GM18507 (cell line): ENCODE measurements around the gene U2AF2.

ENCODE experiments used
- DNase-seq: peaks from one replicate; pipeline ENCODE4 v3.0.0; 2011; ENCODE audit warnings: low read depth; ENCODE audit not compliant: insufficient read length; ENCODE audit errors: extremely low spot score
- FAIRE-seq: peaks from 2 replicates; lab custom pipeline; 2011; peaks lifted over from hg19 to GRCh38; lab: Jason Lieb, UNC

U2AF2 gene

DNA sequence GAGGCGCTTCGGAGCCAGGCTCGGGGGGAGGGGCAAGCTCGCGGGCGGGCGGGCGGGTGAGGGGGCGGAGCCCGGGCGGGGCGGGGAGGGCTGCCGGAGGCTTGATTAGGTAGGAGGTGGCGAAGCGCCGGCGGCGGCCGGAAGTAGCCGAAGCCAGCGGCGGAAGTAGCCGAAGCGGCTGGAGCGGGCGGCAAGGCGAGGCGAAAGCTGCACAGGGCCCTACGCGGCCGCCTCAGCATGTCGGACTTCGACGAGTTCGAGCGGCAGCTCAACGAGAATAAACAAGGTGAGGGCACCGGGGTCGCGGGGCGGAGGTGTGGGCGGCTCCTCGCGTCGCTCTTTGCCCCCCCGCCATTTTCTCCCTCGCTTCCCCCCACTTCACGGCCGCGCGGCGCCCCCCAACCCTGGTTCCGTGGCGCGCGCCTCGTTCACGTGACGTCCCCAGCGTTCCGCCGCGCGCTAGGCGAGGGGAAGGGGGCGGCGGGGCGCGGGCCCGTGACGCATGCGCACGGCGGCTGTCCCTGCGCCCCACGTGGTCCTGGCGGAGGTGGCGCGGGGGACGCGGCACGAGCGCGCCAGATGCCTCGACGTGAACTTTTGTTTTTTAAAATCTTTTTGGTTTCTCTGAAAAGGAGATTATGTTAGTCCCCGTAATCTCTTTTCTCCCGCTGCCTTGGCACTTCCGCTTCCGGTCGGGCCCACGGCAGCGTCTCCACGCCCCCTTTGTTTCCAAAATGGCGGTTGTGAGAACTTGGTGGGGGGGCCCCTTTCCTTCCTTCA, at the start of gene U2AF2:
U2AF2 (plus strand) TSS at position 168 of the 780 bp plus-strand sequence; CDS start at position 238, 70 bp downstream.
- FAIRE-seq (peak; percentile 69), DNase-seq (peak; percentile 79)

DNA sequence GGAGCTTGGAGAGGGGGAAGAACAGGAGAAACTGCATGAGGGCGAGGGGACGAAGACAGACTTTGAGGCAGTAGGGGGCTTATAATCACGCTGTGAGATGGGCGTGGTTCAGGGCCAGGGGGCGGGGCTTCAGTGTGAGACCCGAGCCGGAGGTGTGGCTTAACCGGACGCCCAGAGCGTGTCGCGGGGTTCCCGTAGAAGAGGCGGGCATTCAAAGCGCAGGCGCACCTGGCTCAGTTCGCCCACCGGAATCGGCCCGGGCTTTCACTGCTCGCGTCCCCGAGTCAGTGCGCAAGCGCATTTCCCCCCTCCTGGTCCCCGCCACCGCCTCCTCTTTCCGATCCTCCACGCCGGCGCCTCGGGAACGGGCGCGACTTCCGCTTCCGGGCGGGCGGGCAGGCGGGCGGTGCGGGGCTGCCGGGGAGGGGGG, 49.6 kb upstream of the U2AF2 start:
- peak; percentile 97 for FAIRE-seq
- DNase-seq: peak; percentile 80

DNA sequence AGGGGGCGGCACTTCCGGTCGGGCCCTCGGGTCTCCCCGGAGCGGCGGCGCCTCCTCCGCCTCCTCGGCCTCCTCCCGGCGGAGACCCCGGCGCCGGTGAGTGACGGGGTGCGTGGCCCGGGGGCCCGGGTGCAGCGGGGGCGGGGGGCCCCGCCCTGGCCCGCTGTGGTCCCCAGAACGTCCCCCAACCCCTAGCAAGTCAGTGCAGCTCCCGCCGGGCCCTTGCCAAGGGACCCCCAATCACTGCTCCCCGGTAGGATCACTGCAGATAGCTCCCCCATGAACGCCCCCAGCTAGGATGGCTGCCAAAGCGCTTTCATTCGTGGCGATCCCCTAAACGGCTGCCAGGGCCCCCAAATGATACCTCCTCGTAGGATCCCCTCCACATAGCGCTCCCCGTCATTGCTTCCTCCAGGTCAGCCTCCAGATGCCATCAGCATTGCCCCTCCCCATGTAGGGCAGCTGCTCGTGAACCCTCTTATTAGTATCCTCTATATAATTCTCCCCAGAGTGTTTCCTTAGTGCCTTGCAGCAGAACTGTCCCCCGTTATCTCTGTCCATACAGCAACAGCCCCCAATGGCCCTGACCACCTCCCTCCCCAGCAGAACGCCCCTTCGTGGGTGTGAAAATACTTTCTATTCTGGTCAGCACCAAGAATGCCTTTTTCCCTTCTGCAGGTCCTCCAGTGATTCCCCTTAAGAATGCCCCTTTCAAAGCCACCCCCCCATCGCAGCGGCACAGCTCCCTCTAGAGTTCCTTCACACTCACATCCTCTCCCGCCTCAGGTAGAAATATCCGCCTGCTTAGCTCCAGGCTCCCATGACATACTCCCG, 49.0 kb upstream of the U2AF2 start, which contains the start of gene ZNF865:
ZNF865 (plus strand) TSS at position 11 of the 834 bp plus-strand sequence. CDS start 7,972 bp downstream, outside the sequence.
- peak; percentile 50 for DNase-seq
- FAIRE-seq: peak; percentile 87

DNA sequence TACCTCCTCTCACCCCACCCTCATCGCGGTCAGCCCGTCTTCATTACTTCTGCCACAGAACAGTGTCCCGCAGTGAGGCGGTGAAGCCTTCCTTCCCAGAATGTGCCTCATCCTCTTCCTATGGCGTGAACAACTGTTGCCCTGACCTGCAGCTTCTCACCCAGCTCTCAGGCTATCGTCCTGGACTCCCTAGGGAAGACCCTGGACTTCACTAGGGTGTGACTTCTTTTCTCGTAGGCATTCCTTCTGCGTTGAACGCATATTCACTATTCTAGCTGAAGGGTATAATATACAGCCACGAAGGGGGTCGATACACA, 48.4 kb upstream of the U2AF2 start:
- no peak for DNase-seq
- no peak for FAIRE-seq

DNA sequence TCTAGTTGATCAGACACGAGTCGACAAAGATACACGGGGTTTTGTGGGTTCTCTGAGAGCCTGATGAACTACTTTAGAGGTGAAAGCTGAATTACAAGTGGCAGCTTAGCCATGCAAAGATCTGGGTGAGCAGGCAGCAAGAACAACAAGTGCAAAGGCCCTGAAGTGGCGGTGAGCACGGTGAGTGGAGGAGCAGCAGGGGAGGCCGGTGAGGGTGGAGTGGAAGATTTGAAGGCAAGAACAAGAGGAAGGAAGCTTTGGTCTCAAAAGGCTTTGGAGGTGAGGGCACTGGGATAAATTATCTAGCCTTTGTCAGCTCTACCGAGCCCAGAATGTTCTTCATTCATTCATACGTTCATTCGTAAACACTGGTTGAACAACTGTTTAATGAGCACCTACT, 48.0 kb upstream of the U2AF2 start:
- DNase-seq (no peak), FAIRE-seq (no peak)

DNA sequence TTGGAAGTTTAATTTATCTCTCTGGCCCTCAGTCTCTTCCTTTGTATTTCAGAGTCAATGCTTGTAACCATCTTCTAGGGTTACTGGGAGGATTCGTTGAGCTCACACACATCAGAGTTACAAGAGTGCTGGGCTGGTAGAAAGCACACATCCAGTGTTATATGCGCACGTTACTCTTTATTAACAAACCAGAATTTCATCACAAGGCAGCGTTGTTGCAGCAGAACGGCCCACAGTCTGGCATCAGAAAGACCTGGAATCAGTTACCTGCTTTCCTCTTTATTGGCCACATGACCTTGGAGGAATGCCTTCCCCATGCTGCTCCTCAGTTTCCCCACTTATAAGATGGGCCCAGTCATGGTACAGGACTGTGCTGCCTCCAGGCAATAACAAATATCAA, 45.5 kb upstream of the U2AF2 start:
- no peak for FAIRE-seq
- no peak for DNase-seq

DNA sequence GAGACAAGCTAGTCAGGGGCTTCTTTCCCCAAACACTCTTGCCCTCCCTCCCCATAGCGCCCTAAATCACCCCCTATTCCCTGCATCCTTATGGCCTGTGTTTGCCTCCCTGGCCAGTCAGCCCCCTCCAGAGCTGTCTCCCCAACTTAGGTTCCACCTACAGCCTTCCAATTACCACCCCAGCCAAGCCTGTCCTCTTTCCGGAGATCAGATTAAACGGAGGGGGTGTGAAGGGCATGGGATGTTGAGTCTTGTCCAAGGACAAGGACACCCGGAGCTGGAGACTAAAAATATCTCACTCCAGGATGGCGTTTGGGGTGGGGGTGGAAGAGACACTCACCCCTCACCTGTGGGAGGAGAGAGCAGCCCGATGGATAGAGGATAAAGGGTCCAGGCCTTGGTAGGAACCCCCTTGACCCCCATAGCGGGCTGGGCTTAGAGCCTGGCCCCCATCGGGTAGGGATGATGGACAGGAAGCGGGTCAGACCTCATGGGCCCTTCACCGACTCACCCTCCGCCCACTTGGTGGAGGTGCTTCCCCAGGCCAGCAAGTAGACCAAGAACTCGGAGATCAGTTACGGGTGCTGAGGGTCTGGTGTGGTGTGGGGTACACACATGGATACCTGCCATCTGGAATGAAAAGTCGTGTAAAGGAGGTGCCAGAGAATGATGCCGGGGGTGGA, 43.4 kb upstream of the U2AF2 start:
- no peak for FAIRE-seq
- DNase-seq: no peak

DNA sequence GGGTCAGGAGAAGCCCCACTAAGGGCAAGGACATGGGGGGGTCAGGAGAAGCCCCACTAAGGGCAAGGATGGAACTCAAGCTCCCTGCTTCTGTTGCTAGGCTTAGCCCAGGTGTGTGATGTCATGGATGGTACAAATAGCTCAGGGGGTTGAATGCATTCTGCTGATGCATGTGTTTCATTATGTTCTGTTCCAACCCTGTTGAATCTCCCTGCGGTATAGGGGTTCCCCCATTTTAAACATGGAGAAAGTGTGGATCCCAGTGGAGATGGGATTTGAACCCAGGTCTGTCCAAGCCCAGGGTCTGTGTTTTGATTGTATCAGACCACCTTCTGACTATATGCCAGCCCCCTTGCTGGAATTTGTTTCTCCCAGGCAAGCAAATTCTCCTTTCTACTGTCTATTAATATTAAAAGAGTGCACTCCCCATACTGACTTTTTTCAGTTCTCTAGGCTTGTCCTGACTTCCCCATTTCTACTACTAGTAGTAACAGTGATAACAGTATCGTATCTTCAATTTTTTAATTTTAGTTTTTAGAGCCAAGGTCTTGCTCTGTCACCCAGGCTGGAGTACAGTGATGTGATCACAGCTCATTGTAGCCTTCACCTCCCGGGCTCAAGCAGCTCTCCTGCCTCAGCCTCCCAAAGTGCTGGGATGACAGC, 42.7 kb upstream of the U2AF2 start:
- DNase-seq: no peak
- peak; percentile 15 for FAIRE-seq

DNA sequence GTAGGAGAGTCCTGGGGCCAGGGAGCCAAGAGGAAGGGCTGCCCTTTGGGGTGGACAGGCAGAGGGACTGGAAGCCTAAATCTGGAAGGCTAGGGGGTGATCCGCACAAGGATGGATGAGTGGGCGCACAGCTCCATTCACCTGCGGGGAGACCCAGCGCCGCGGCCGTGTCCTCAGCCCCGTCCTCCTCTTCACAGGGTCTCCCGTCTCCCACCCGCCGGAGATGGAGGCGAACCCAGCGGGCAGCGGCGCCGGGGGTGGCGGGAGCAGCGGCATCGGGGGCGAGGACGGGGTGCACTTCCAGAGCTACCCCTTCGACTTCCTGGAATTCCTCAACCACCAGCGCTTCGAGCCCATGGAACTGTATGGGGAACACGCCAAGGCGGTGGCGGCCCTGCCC, 41.4 kb upstream of the U2AF2 start:
- no peak for DNase-seq
- no peak for FAIRE-seq

DNA sequence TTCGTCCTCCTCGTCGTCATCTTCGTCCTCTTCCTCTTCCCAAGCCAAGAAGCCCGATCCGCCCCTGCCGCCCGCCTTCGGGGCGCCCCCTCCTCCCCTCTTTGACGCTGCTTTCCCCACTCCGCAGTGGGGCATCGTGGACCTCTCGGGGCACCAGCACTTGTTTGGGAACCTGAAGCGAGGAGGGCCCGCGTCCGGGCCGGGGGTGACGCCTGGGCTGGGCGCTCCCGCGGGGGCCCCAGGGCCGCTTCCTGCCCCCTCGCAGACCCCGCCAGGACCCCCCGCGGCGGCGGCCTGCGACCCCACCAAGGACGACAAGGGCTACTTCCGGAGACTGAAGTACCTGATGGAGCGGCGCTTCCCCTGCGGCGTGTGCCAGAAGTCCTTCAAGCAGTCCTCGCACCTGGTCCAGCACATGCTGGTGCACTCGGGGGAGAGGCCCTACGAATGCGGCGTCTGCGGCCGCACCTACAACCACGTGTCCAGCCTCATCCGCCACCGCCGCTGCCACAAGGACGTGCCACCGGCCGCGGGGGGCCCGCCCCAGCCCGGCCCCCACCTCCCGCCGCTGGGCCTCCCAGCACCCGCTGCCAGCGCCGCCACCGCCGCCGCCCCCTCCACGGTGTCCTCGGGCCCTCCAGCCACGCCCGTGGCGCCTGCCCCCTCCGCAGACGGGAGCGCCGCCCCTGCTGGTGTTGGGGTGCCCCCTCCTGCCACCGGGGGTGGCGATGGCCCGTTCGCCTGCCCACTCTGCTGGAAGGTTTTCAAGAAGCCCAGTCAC, 40.7 kb upstream of the U2AF2 start:
- FAIRE-seq (no peak), DNase-seq (no peak)

DNA sequence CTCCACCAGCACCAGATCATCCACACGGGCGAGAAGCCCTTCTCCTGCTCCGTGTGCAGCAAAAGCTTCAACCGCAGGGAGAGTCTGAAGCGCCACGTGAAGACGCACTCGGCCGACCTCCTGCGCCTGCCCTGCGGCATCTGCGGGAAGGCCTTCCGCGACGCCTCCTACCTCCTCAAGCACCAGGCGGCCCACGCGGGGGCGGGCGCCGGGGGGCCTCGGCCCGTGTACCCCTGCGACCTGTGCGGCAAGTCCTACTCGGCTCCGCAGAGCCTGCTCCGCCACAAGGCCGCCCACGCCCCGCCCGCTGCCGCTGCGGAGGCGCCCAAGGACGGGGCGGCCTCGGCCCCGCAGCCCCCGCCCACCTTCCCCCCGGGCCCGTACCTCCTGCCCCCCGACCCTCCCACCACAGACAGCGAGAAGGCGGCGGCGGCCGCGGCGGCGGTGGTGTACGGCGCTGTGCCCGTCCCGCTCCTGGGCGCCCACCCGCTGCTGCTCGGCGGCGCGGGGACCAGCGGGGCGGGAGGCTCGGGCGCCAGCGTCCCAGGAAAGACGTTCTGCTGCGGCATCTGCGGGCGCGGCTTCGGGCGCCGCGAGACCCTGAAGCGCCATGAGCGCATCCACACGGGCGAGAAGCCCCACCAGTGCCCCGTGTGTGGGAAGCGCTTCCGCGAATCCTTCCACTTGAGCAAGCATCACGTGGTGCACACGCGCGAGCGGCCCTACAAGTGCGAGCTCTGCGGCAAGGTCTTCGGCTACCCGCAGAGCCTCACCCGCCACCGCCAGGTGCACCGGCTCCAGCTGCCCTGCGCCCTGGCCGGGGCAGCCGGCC, 39.9 kb upstream of the U2AF2 start:
- DNase-seq: no peak
- no peak for FAIRE-seq

DNA sequence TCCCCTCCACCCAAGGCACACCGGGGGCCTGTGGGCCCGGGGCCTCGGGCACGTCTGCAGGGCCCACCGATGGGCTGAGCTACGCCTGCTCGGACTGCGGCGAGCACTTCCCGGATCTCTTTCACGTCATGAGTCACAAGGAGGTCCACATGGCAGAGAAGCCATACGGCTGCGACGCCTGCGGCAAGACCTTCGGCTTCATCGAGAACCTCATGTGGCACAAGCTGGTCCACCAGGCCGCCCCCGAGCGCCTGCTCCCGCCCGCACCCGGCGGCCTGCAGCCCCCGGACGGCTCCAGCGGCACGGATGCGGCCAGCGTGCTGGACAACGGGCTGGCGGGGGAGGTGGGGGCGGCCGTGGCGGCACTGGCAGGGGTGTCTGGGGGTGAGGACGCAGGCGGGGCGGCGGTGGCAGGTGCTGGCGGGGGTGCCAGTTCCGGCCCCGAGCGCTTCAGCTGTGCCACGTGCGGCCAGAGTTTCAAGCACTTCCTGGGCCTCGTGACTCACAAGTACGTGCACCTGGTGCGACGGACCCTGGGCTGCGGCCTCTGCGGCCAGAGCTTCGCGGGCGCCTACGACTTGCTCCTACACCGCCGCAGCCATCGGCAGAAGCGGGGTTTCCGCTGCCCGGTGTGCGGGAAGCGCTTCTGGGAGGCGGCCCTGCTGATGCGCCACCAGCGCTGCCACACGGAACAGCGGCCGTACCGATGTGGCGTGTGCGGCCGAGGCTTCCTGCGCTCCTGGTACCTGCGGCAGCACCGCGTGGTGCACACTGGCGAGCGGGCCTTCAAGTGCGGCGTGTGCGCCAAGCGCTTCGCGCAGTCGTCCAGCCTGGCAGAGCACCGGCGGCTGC, 39.1 kb upstream of the U2AF2 start:
- no peak for FAIRE-seq

DNA sequence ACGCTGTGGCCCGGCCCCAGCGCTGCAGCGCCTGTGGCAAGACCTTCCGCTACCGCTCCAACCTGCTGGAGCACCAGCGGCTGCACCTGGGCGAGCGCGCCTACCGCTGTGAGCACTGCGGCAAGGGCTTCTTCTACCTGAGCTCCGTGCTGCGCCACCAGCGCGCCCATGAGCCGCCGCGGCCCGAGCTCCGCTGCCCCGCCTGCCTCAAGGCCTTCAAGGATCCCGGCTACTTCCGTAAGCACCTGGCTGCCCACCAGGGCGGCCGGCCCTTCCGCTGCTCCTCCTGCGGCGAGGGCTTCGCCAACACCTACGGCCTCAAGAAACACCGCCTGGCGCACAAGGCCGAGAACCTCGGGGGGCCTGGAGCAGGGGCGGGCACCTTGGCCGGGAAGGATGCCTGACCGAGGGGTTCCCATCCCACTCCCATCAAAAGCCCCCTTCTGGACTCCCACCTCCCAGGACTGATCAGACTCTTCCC, 38.4 kb upstream of the U2AF2 start:
- DNase-seq (no peak), FAIRE-seq (no peak)

More for the DNA sequence above, 39.1 kb upstream of the U2AF2 start:
- no peak for DNase-seq

DNA sequence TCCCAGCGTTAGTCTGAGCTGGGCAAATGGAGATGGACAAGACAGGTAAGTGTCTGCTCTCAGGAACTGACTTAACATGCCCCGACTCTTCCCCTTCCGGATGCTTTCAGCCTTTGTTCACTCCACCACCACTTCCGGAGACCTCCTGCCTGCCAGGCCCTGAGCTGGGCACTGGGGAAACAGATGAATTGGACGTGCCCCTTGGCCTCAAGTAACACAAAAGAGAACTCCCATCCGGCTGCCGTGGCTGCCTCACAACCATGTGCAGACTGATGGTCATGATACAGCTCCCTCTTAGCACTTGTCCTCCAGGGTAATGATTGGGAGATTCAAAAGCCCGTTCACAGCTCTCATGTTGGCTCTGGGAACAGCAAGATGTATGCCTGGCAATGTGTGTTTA, 37.4 kb upstream of the U2AF2 start:
- no peak for FAIRE-seq
- DNase-seq: no peak

DNA sequence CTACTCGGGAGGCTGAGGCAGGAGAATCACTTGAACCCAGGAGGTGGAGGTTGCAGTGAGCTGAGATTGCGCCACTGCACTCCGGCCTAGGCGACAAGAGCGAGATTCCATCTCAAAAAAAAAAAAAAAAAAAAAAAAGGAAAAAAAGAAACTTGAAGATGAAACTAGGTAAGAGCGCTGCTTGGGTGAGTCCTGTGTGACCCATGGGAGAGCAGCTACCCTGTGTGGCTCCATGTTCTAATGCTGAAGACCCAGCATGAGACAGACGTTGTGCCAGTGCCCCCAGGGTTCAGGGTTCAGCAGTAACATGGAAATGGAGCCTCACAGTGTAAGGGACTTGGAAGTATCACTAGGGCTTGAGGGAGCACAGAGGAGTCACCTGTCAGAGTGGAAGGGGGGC, 36.4 kb upstream of the U2AF2 start:
- FAIRE-seq: no peak
- DNase-seq: no peak

DNA sequence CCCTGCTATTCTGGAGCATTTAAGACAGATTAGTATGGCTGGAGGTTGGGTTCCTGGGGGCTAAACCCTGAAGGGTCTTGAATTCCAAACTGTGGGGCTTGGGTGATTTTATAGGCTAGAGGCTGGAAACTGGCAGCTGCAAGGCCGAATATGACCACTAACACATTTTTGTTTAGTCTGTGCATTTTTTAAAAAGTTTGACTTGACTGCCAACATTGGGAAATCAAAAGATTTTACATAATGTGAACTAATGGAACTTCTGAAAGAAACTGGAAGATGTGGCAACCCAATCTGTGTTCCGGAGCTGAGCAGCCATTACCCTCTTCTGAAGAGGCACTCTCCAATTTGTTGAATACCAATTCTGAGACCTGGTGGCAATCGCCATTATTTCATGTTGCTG, 35.5 kb upstream of the U2AF2 start:
- no peak for FAIRE-seq
- no peak for DNase-seq
